Heart left ventricle (tissue), 13 donors: ENCODE results near the gene GPR84.

Experiments
- POLR2A ChIP-seq, 2 donors: fragments of 450-650 bp; IDR thresholded peaks; one replicate each; pipeline ENCODE4 v1.6.1; 2017; ENCODE audit warnings: antibody characterized with exemption in 2 of 2, mild to moderate bottlenecking in 2 of 2, moderate library complexity in 2 of 2
- TF ChIP-seq, protein P1 (sequence below), 12 donors: fragments of 200-600 bp; sonication (generic) in 4 of 12; IDR thresholded peaks; one replicate each; pipeline versions ENCODE4 v1.5.0 to v1.8.0; 2018 to 2022; ENCODE audit warnings: antibody characterized with exemption in 12 of 12, mild to moderate bottlenecking in 5 of 12
- donor health status: ischemic (EF 13 %, LVEDD 7.1; RV severe dilation, severe dysfunction).
- donor health status: DM: no; HTN: yes; CAD: no.
- donor health status: DM: no; HTN: no; CAD: no.
- donor health status: ischemic (EF 25% LVEDD 6.9; RV normal size, moderate dysfunction).
- donor health status: ischemic (EF 25% LVEDD 5.7; RV mildly dilated, moderate dysfunction).
- donor health status: ischemic (EF 35%, LVEDD 5.7; RV mildly dilated, moderate dysfunction).
- donor health status: nonischemic (EF 11% LVEDD 7.7; RV severe dilation, severe dysfunction).
- donor health status: DM: yes; HTN: yes; CAD: no.
- donor health status: PGD.
- donor health status: ischemic (EF 29% LVEDD 5.4; RV normal size, mild dysfunction).
- donor health status: nonischemic (EF 23%, LVEDD 6.1; RV moderate dilation, normal function).

DNA sequence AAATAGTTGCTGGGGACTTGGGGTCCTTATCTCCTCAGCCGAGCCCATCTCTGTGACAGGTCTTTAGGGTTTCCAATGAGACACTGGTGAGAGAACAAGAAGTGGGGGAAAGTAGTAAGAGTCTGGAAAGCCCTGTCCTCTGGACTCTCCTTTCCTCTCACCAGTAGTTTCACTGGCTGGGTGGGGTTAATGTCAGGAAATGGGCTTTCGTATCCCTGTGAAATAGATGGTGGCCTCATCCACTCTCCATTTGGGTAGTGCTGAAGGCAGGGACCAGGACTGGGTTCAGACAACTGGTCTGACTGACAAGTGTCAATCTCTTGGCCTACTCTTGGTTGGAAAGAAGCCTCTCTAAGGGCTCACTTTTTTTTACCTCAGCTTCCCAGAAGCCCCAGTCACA lies 12.7 kb upstream of the GPR84 start:
- TF ChIP-seq, protein P1, sequence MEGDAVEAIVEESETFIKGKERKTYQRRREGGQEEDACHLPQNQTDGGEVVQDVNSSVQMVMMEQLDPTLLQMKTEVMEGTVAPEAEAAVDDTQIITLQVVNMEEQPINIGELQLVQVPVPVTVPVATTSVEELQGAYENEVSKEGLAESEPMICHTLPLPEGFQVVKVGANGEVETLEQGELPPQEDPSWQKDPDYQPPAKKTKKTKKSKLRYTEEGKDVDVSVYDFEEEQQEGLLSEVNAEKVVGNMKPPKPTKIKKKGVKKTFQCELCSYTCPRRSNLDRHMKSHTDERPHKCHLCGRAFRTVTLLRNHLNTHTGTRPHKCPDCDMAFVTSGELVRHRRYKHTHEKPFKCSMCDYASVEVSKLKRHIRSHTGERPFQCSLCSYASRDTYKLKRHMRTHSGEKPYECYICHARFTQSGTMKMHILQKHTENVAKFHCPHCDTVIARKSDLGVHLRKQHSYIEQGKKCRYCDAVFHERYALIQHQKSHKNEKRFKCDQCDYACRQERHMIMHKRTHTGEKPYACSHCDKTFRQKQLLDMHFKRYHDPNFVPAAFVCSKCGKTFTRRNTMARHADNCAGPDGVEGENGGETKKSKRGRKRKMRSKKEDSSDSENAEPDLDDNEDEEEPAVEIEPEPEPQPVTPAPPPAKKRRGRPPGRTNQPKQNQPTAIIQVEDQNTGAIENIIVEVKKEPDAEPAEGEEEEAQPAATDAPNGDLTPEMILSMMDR (IDR thresholded peaks at IDR 0.05): no peak
- no peak for TF ChIP-seq POLR2A (IDR thresholded peaks at IDR 0.05)
